Prostate gland (tissue), 2 donors: Measurements from ENCODE around the gene UMODL1. TPM values are rescaled to one million over a fixed set of nuclear protein-coding genes. Genes with fewer than 3 reads are reported as not detected.

Experiments
- DNase-seq: peaks from one replicate; pipeline ENCODE4 v3.0.0-alpha.2; 2019; ENCODE audit warnings: low spot score
- H3K27ac ChIP-seq, 2 donors: fragments of 200-600 bp; sonication (generic); 2 replicates each; pipeline ENCODE4 v1.5.1; 2017 to 2019
- H3K27me3 ChIP-seq: fragments of 200-600 bp; sonication (generic); replicated peaks from 2 replicates; pipeline ENCODE4 v1.5.1; 2019; ENCODE audit not compliant: insufficient read depth
- H3K36me3 ChIP-seq, 2 donors: fragments of 200-600 bp; sonication (generic); 1 replicate in 1 of 2; 2 replicates in 1 of 2; pipeline versions ENCODE4 v1.5.1 to v1.8.1; 2017 to 2019
- H3K4me1 ChIP-seq: fragments of 200-600 bp; sonication (generic); replicated peaks from 2 replicates; pipeline ENCODE4 v1.5.1; 2019
- H3K4me3 ChIP-seq, 2 donors: fragments of 200-600 bp; sonication (generic); 2 replicates each; pipeline ENCODE4 v1.5.1; 2017 to 2019
- H3K9me3 ChIP-seq: fragments of 200-600 bp; sonication (generic); 2 replicates; pipeline ENCODE4 v1.5.1; 2017
- CTCF ChIP-seq, 4 experiments: fragments of 200-600 bp in 2 of 4; fragments of 450-650 bp in 2 of 4; sonication (generic) in 2 of 4; IDR thresholded peaks; 1 replicate in 3 of 4; 2 replicates in 1 of 4; pipeline ENCODE4 v1.5.1; 2016 to 2019; ENCODE audit warnings: antibody characterized with exemption in 4 of 4, mild to moderate bottlenecking in 2 of 4, moderate library complexity in 2 of 4
- POLR2A ChIP-seq: fragments of 450-650 bp; IDR thresholded peaks from one replicate; pipeline ENCODE4 v1.6.1; 2016; ENCODE audit warnings: antibody characterized with exemption, mild to moderate bottlenecking
- POLR2AphosphoS5 ChIP-seq: sonication (generic); formaldehyde crosslinking; IDR thresholded peaks from one replicate; pipeline ENCODE4 v1.6.1; 2017; ENCODE audit warnings: antibody characterized with exemption
- WGBS: methylation state at CpG from one replicate; pipeline ENCODE4 v1.1.5; 2018; 5-methylcytosine and 5-hydroxymethylcytosine counted together
- intact Hi-C: fragments of 100-400 bp; cut with DNase I; formaldehyde crosslinking; loops from one replicate; pipeline ENCODE4 v1.14.2; 2022
- total RNA-seq, 2 donors: library from RNA; depleted of rRNA; stranded (reverse); fragments of >200 nt; gene quantifications; one replicate each; pipeline ENCODE4 v1.1.0, GENCODE V29; 2016

UMODL1 gene
- total RNA-seq, 2 donors from 2014 or later: 0.14 to 0.57 TPM

DNA sequence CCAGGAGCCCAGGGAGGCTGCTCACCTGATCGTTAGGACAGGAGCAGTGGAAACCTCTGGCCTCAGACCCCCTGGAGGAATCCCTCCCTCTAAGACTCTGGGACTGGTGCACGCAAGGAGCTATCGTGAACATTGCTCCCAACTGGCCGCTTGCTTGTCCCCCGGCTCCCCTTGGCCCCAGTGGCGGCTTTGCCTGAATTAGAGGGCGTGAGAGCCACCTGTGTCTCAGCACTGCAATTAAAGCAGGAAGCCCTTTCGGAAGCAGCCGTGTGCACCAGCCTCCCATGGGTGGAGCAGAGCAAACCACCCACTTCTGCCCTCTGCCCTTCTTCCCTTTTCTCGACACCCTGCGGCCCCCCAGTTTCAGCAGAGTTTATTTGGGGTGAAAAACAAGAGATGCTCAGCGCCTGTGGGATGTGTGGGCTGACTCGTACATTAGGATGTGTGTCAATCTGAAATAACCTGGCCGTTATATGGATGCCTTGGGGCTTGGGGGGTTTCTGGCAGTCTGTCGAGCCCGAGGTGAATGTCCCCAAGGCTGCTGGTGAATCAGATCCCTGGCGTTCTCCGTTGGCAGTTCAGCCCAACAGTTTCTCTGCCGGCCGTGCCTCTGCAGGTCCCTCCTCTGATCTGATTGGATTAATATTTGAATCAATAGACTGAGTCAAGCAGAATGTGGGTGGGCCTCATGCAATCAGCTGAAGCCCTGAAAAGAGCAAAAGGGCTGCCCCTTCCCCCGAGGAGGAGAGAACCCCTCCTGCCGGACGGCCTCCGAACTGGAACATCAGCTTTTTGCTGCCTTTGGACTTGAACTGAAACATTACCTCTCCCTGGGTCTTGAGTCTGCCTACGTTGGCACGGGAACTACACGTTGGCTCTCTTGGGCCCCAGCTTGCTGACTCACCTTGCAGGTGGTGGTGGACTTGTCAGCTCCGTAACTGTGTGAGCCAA lies 7.3 kb upstream of the UMODL1 start:
- Histone ChIP-seq H3K4me3 (no peak overlapping the region), H3K4me1 (peaks cover 5% of the 10 kb centered on the region), H3K36me3 (no peaks in the 10 kb centered on the region), H3K9me3 (no peaks in the 10 kb centered on the region), H3K27me3 (no peaks in the 10 kb centered on the region), H3K27ac (no peak overlapping the region)
- intact Hi-C loops: no loop called here
- WGBS: 60% methylated on average over 26 of the region's 28 CpGs
- TF ChIP-seq CTCF (IDR thresholded peaks at IDR 0.05) (peak in 1 of 4 experiments; percentile 20), POLR2A (no peak)
- peak; percentile 57 for DNase-seq

GRCh38 chr21:42066521-42066920 lies 4.6 kb upstream of the UMODL1 start:
- intact Hi-C loops: no loop called here
- no peak overlapping the region for H3K27ac ChIP-seq
- H3K4me1 ChIP-seq: no peaks in the 10 kb centered on the region
- no peaks in the 10 kb centered on the region for H3K27me3 ChIP-seq
- no peak for DNase-seq
- no peak overlapping the region for H3K4me3 ChIP-seq
- H3K9me3 ChIP-seq: no peaks in the 10 kb centered on the region
- WGBS: 74% methylated on average over 4 of the region's 4 CpGs
- TF ChIP-seq POLR2AphosphoS5: no peak
- no peak for TF ChIP-seq CTCF (IDR thresholded peaks at IDR 0.05)
- no peak for TF ChIP-seq POLR2A
- no peaks in the 10 kb centered on the region for H3K36me3 ChIP-seq

DNA sequence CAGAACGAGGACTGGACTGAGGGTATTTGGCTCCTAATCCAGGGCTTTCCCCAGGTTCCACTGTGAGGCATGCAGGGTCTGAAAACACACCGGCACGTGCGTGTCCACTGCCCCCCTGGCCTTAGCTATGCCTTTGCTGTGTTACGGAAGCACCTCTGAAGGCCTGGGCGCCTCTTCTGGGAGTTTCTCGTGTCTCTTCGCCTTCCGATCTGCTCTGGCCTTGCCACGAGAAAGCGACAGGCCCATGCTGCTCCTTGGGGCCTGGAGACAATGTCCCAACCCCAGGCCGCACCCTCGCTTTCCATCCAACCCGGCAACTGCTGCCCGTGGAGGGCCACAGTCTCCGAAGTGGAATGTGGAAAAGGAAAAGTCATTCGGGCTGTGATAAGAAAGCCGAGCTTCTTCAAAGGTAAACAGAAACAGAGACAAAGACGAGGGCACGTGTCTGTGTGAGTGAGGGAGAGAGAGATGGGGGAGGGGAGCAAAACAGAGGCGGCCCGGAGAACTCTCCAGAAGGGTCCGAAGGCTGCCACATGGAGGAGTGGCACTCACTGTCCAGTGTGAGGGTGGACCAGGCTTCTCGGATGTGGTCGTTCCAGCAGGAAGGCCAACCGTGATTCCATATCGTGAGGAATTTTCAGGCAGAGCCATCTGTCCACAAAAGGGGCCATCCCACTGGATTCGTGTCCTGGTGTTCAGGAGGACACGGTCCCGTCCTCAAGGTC lies 3.4 kb upstream of the UMODL1 start:
- intact Hi-C loops: no loop called here
- TF ChIP-seq POLR2A: no peak
- TF ChIP-seq POLR2AphosphoS5: no peak
- no peak for TF ChIP-seq CTCF (IDR thresholded peaks at IDR 0.05)
- H3K27me3 ChIP-seq: no peaks in the 10 kb centered on the region
- H3K4me3 ChIP-seq: no peak overlapping the region
- DNase-seq: no peak
- 81% methylated on average over 30 of the region's 30 CpGs for WGBS
- no peaks in the 10 kb centered on the region for H3K9me3 ChIP-seq
- H3K36me3 ChIP-seq: no peaks in the 10 kb centered on the region
- H3K4me1 ChIP-seq: no peaks in the 10 kb centered on the region
- no peak overlapping the region for H3K27ac ChIP-seq

DNA sequence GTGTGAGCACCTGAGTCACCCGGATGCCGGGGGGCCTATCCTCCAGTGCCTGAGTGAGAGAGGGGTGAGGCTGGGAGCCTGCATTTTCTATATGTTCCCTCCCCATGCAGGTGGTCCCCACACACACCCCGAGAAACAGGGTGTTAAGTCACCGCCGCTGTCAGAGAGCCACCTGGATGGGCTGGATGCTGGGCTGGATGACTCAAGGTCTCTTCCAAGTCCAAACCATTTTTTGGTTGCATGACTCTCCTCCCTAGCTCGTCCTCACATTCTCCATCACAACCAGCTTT lies 2.9 kb upstream of the UMODL1 start:
- no peak overlapping the region for H3K27ac ChIP-seq
- no peak for TF ChIP-seq POLR2A
- TF ChIP-seq POLR2AphosphoS5: no peak
- TF ChIP-seq CTCF (IDR thresholded peaks at IDR 0.05): no peak
- 91% methylated on average over 6 of the region's 6 CpGs for WGBS
- H3K9me3 ChIP-seq: no peaks in the 10 kb centered on the region
- DNase-seq: no peak
- intact Hi-C loops: no loop called here
- no peaks in the 10 kb centered on the region for H3K36me3 ChIP-seq
- no peak overlapping the region for H3K4me3 ChIP-seq
- H3K4me1 ChIP-seq: no peaks in the 10 kb centered on the region
- H3K27me3 ChIP-seq: no peaks in the 10 kb centered on the region
